Lung microvascular endothelial cell (primary cell): Measurements from ENCODE around the gene RTL10. TPM values are rescaled to one million over a fixed set of nuclear protein-coding genes. Genes with fewer than 3 reads are reported as not detected.

Source experiments
- DNase-seq, 2 donors: peaks; one replicate each; pipeline versions ENCODE4 v3.0.0 to v3.0.0-alpha.2; 2010; ENCODE audit warnings: low read depth in 2 of 2
- total RNA-seq: library from RNA; depleted of rRNA; stranded (reverse); fragments of >200 nt; gene quantifications from 2 replicates; pipeline ENCODE4 v1.2.1, GENCODE V29; 2014

Gene RTL10
- total RNA-seq, 1 donor from 2014 or later = 25.8 TPM

GRCh38 chr22:19877626-19878339, 23.1 kb upstream of the RTL10 start:
- no peak for DNase-seq

- no peak for DNase-seq
Observed at GRCh38 chr22:19876941-19877625, 22.4 kb upstream of the RTL10 start.

GRCh38 chr22:19876314-19876940, 21.8 kb upstream of the RTL10 start:
- peak in 1 of 2 donors; percentile 68 for DNase-seq

- DNase-seq = peak in 1 of 2 donors; percentile 76
Observed at GRCh38 chr22:19875531-19876313, 21.0 kb upstream of the RTL10 start.

- DNase-seq = no peak
Observed at GRCh38 chr22:19875061-19875530, 20.4 kb upstream of the RTL10 start.

- peak; percentile 34 to 57 for DNase-seq
Observed at GRCh38 chr22:19874307-19875060, 19.8 kb upstream of the RTL10 start.

- DNase-seq = no peak
Observed at GRCh38 chr22:19873960-19874306, 19.3 kb upstream of the RTL10 start.

GRCh38 chr22:19873138-19873959, 18.7 kb upstream of the RTL10 start:
- DNase-seq = peak in 1 of 2 donors; percentile 0

GRCh38 chr22:19872779-19873137, 18.1 kb upstream of the RTL10 start:
- DNase-seq = peak in 1 of 2 donors; percentile 1

GRCh38 chr22:19871845-19872778, 17.4 kb upstream of the RTL10 start:
- no peak for DNase-seq

- DNase-seq = no peak
Observed at GRCh38 chr22:19871023-19871844, 16.6 kb upstream of the RTL10 start.

GRCh38 chr22:19870153-19871022, 15.7 kb upstream of the RTL10 start:
- no peak for DNase-seq

- DNase-seq = no peak
Observed at GRCh38 chr22:19869497-19870152, 15.0 kb upstream of the RTL10 start.

GRCh38 chr22:19868773-19869471, 14.2 kb upstream of the RTL10 start:
- DNase-seq = peak in 1 of 2 donors; percentile 1

GRCh38 chr22:19868333-19868732, 13.7 kb upstream of the RTL10 start:
- DNase-seq = no peak

- DNase-seq = no peak
Observed at GRCh38 chr22:19867617-19868016, 12.9 kb upstream of the RTL10 start.
